AG10803 (cell line): Measurements from ENCODE around the gene ZDHHC14.

Experiments used
- DNase-seq: peaks from one replicate; pipeline ENCODE4 v3.0.0; 2010; ENCODE audit warnings: low read depth
- H3K4me3 ChIP-seq: 2 replicates; pipeline ENCODE4 v1.5.1; 2011; ENCODE audit warnings: mild to moderate bottlenecking, low read length, control low read depth
- CTCF ChIP-seq: conservative IDR thresholded peaks from 2 replicates; pipeline ENCODE4 v1.5.1; 2011; ENCODE audit warnings: mild to moderate bottlenecking, low read length, control low read depth, inconsistent platforms

The ZDHHC14 gene

GRCh38 chr6:157518397-157519250 is 137.6 kb downstream of the ZDHHC14 start:
- no peak overlapping the region for H3K4me3 ChIP-seq
- no peak for TF ChIP-seq CTCF
- DNase-seq = peak; percentile 84

GRCh38 chr6:157519255-157520116 is 138.5 kb downstream of the ZDHHC14 start:
- no peak for DNase-seq
- H3K4me3 ChIP-seq = no peak overlapping the region
- TF ChIP-seq CTCF = no peak

- H3K4me3 ChIP-seq = no peak overlapping the region
- DNase-seq = no peak
- no peak for TF ChIP-seq CTCF
Observed at GRCh38 chr6:157520117-157520406, 139.1 kb downstream of the ZDHHC14 start.

GRCh38 chr6:157520596-157521361 is 139.8 kb downstream of the ZDHHC14 start:
- TF ChIP-seq CTCF = no peak
- no peak for DNase-seq
- no peak overlapping the region for H3K4me3 ChIP-seq

- no peak overlapping the region for H3K4me3 ChIP-seq
- peak; percentile 24 for DNase-seq
- TF ChIP-seq CTCF = no peak
Observed at GRCh38 chr6:157521362-157522335, 140.7 kb downstream of the ZDHHC14 start.

GRCh38 chr6:157522472-157522871 is 141.5 kb downstream of the ZDHHC14 start:
- no peak for DNase-seq
- no peak overlapping the region for H3K4me3 ChIP-seq
- TF ChIP-seq CTCF = no peak
